HAP-1 (cell line): ENCODE measurements around the gene MAPK11.

ENCODE experiments used
- DNase-seq, 2 experiments: peaks; one replicate each; pipeline ENCODE4 v3.0.0-alpha.2; 2016 to 2020; ENCODE audit warnings: low spot score in 2 of 2
- H3K27me3 ChIP-seq: fragments of 250-450 bp; sonication (Bioruptor Pico); 2 replicates; pipeline ENCODE4 v1.5.1; 2020; ENCODE audit warnings: low read depth, mild to moderate bottlenecking, moderate library complexity
- H3K36me3 ChIP-seq: fragments of 250-450 bp; sonication (Bioruptor Pico); replicated peaks from 2 replicates; pipeline ENCODE4 v1.5.1; 2020; ENCODE audit warnings: mild to moderate bottlenecking
- H3K4me1 ChIP-seq: fragments of 250-450 bp; sonication (Bioruptor Pico); 2 replicates; pipeline ENCODE4 v1.5.1; 2020; ENCODE audit warnings: mild to moderate bottlenecking
- H3K4me3 ChIP-seq: fragments of 250-450 bp; sonication (Bioruptor Pico); 2 replicates; pipeline ENCODE4 v1.5.1; 2020; ENCODE audit warnings: mild to moderate bottlenecking, moderate library complexity
- H3K9me3 ChIP-seq: fragments of 250-450 bp; sonication (Bioruptor Pico); 2 replicates; pipeline ENCODE4 v1.5.1; 2020; ENCODE audit warnings: mild to moderate bottlenecking, moderate library complexity
- in situ Hi-C: fragments of 300-500 bp; cut with MboI; formaldehyde crosslinking; loops from 3 replicates; pipeline ENCODE4 v1.14.3; 2020; ENCODE audit warnings: low sequenced_read_pairs, inconsistent platforms, mixed read lengths

The MAPK11 gene

GRCh38 chr22:50253046-50253915 is 16.9 kb downstream of the MAPK11 start:
- no peaks in the 10 kb centered on the region for H3K9me3 ChIP-seq
- no peak for DNase-seq
- in situ Hi-C loops, result loop anchor here (5.0 to 10.0 kb wide), 2 partner anchors 74 to 262 kb away; partner anchors contain the start of gene DENND6B
- H3K4me1 ChIP-seq, result peaks cover 5% of the 10 kb centered on the region
- H3K27me3 ChIP-seq, result no peaks in the 10 kb centered on the region
- no peak overlapping the region for H3K4me3 ChIP-seq
- peaks cover 48% of the 10 kb centered on the region for H3K36me3 ChIP-seq

- Histone ChIP-seq H3K9me3 (no peaks in the 10 kb centered on the region), H3K4me1 (peaks cover 5% of the 10 kb centered on the region), H3K36me3 (peaks cover 50% of the 10 kb centered on the region), H3K4me3 (no peak overlapping the region), H3K27me3 (no peaks in the 10 kb centered on the region)
- in situ Hi-C loops, result loop anchor here (5.0 to 10.0 kb wide), 2 partner anchors 75 to 262 kb away; partner anchors contain the start of gene DENND6B
- peak; percentile 29 to 75 for DNase-seq
Measured at GRCh38 chr22:50252082-50253045, 17.8 kb downstream of the MAPK11 start.

GRCh38 chr22:50251477-50252081 is 18.6 kb downstream of the MAPK11 start:
- H3K4me3 ChIP-seq, result peak overlapping the region; percentile 71
- no peak for DNase-seq
- in situ Hi-C loops, result loop anchor here (5.0 to 10.0 kb wide), 2 partner anchors 76 to 263 kb away; partner anchors contain the start of gene DENND6B

GRCh38 chr22:50250555-50251476 is 19.4 kb downstream of the MAPK11 start, which contains the start of gene HDAC10:
Gene HDAC10, minus strand, starts transcription at chr22:50251265. Its CDS starts 233 bp downstream, at chr22:50251032.
- Histone ChIP-seq H3K27me3 (no peaks in the 10 kb centered on the region), H3K36me3 (peaks cover 53% of the 10 kb centered on the region), H3K9me3 (no peaks in the 10 kb centered on the region), H3K4me1 (peaks cover 5% of the 10 kb centered on the region), H3K4me3 (peak within 1 kb of the TSS; percentile 71)
- DNase-seq, result peak; percentile 80 to 91
- in situ Hi-C loops, result loop anchor here (5.0 to 10.0 kb wide), 2 partner anchors 76 to 264 kb away; partner anchors contain the start of gene DENND6B

More at GRCh38 chr22:50251477-50252081, 18.6 kb downstream of the MAPK11 start:
- Histone ChIP-seq H3K27me3 (no peaks in the 10 kb centered on the region), H3K36me3 (peaks cover 51% of the 10 kb centered on the region), H3K9me3 (no peaks in the 10 kb centered on the region), H3K4me1 (peaks cover 5% of the 10 kb centered on the region)

- H3K9me3 ChIP-seq, result no peaks in the 10 kb centered on the region
- peak overlapping the region; percentile 71 for H3K4me3 ChIP-seq
- H3K4me1 ChIP-seq, result peaks cover 5% of the 10 kb centered on the region
- in situ Hi-C loops, result loop anchor here (5.0 to 10.0 kb wide), 2 partner anchors 77 to 265 kb away; partner anchors contain the start of gene DENND6B
- no peaks in the 10 kb centered on the region for H3K27me3 ChIP-seq
- no peak for DNase-seq
- H3K36me3 ChIP-seq, result peaks cover 56% of the 10 kb centered on the region
Measured at GRCh38 chr22:50250249-50250554, 20.0 kb downstream of the MAPK11 start.

- DNase-seq, result no peak
- Histone ChIP-seq H3K9me3 (no peaks in the 10 kb centered on the region), H3K4me1 (peaks cover 5% of the 10 kb centered on the region), H3K27me3 (no peaks in the 10 kb centered on the region), H3K36me3 (peaks cover 53% of the 10 kb centered on the region), H3K4me3 (peak overlapping the region; percentile 71; the same call in 1 of the 2 replicates)
- in situ Hi-C loops, result loop anchor here (5.0 to 10.0 kb wide), 2 partner anchors 78 to 265 kb away; partner anchors contain the start of gene DENND6B
Measured at GRCh38 chr22:50249341-50250248, 20.6 kb downstream of the MAPK11 start.

GRCh38 chr22:50248196-50249081 is 21.7 kb downstream of the MAPK11 start:
- Histone ChIP-seq H3K27me3 (no peaks in the 10 kb centered on the region), H3K4me1 (peaks cover 5% of the 10 kb centered on the region), H3K36me3 (peaks cover 51% of the 10 kb centered on the region), H3K4me3 (no peak overlapping the region), H3K9me3 (no peaks in the 10 kb centered on the region)
- DNase-seq, result no peak
- in situ Hi-C loops, result no loop called here

GRCh38 chr22:50247748-50248147 is 22.4 kb downstream of the MAPK11 start:
- Histone ChIP-seq H3K9me3 (no peaks in the 10 kb centered on the region), H3K4me1 (peaks cover 5% of the 10 kb centered on the region), H3K4me3 (no peak overlapping the region), H3K27me3 (no peaks in the 10 kb centered on the region), H3K36me3 (peaks cover 51% of the 10 kb centered on the region)
- in situ Hi-C loops, result no loop called here
- peak in 1 of 2 experiments; percentile 49 for DNase-seq

GRCh38 chr22:50246242-50247175 is 23.7 kb downstream of the MAPK11 start:
- H3K36me3 ChIP-seq, result peaks cover 45% of the 10 kb centered on the region
- H3K4me1 ChIP-seq, result peaks cover 6% of the 10 kb centered on the region
- no peaks in the 10 kb centered on the region for H3K9me3 ChIP-seq
- in situ Hi-C loops, result no loop called here
- no peak overlapping the region for H3K4me3 ChIP-seq
- no peaks in the 10 kb centered on the region for H3K27me3 ChIP-seq
- DNase-seq, result peak in 1 of 2 experiments; percentile 12
